ENCODE results near the gene LSM7.
"Not testable (repeated sequence)": the region's sequence is repeated elsewhere in the genome, so short reads cannot be mapped to it uniquely, and the experiment has no call there.

LSM7 gene

DNA sequence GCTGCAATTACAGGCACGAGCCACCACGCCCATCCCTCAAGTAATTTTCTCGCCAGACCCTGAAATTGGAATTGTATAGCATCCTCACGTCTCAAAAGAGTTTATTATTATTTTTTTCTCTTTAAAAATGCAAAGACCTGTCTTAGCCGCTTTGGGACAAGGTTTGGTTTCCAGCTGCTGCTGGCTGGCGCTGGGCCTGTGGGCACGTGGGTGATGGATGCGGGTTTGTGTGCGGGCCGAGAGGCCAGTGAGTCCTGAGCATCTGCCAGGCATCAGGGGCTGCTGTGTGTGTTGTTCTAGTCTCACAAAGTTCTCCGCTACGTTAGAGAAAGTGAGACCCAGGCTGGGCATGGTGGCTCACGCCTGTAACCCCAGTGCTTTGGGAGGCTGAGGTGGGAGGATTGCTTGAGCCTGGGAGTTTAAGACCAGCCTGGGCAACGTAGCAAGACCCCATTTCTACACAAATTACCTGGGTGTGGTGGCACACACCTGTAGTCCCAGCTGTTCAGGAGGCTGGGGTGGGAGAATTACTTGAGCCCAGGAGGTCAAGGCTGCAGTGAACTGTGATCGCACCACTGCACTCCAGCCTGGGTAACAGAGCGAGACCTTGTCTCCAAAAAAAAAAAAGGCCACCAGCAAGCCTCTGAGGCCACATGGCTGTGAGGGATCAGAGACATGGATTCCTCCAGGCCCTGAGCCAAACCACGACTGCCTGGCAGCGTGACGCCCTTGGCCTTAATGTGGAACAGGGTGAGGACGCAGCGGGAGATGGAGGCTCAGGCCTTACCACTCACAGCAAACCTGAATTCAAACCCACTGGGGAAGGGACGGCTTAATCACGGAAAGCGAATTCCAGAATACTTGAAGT lies 27.0 kb upstream of the LSM7 start:
- no peak for DNase-seq

DNA sequence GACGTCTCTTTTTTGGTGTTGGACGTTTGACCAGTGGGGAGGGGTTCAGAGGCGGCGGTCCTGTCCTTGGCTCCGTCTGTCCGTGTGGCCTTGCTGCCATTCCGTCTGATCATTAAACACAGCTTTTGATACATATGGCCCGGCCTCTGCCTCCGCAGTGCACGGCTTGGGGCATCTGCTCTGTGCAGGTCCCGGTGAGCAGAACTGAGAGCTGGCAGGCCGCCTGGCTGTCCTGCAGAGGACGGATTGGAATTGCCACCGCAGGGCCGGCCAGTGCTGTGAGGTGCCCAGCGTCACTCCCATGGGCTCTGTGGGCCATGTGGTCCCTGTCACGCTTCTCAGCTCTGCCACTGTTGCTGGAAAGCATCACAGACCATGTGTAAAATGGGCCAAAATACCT lies 26.3 kb upstream of the LSM7 start:
- no peak for DNase-seq

DNA sequence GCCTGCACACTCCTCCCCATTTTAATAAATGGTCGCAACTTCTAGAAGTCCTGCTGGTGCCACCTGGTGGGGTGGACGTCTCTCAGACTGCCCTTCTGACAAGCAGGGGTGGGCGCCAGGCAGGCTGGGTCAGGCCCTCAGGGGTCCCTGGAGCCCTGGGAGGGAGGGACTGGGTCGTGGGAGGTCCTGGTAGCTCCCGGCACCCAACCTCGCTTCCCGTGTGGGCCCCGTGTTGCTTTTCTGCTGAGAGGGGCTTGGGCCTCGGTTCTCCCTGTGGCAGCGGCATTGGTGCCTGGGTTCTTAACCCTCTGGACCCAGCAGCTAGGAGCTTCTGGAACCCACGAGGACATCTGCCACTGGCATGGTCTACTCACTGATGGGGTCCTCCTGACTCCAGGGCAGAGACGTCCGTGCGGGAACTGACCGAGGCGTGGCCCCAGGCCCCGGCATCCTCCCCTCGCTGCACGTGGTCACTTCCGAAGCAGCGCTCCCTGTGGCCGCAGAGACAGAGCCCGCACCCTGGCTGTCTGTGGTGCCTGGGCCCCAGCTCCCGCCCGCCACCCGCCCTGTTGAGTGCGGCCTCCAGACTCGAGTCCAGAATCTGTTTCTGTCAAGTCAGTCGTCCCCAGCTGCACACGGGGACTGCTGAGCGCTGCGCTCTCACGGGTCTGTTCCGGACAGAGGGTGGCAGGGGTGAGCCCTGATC lies 25.7 kb upstream of the LSM7 start:
- no peak for DNase-seq

DNA sequence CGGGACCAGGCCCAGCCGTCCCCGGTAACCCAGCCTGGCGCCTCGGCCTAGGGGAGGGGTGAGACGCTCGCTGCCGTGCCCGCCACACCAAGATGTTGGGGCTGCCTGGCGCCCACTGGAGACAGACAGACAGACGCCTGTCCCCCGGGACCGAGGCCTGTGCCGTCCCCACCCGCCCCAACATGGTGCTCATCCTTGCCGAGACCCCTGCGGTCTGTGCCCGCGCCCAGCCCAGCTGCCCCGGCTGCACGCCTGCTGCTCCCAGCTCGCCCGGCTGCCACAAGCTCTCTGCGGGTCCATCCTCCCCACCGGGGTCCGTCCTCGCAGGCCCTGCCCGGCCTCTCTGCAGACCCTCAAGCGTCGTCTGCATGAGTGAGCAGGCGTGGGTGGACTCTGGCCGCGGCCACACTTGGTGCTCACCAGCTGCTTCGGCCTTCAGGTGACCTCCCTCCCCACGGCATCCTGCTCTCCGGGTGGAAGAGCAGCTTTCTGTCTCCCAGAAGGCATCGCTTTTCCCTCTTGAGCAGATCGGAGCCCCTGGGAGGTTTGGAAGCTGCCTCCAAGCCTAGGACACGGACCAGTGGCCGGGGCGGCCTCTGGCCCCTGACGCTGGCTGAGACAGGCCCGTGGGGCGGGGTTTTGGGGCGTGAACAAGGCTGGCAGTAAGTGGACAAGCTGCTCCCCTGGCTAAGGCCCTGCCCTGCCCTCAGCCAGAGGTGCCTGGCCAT lies 24.9 kb upstream of the LSM7 start:
- no peak for DNase-seq

DNA sequence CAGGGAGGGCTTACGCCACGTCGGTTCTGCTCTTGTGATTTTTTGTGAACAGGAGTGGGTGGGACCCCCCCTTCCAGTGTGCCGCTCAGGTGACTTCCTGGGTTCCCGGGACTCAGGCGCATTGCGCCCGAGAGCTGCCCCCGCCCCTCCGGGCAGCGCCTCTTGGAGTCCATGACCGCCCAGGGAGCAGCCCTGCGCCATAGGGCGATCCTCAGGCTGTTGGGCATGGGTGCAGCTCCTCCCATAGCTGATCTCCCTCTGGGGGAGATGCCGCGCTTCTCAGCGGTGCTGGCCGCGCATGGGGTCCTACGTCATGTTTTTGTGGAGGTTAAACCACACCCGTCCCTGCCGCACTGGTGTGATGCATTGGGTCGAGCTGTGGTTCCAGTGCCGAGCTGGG lies 23.7 kb upstream of the LSM7 start:
- no peak for DNase-seq

DNA sequence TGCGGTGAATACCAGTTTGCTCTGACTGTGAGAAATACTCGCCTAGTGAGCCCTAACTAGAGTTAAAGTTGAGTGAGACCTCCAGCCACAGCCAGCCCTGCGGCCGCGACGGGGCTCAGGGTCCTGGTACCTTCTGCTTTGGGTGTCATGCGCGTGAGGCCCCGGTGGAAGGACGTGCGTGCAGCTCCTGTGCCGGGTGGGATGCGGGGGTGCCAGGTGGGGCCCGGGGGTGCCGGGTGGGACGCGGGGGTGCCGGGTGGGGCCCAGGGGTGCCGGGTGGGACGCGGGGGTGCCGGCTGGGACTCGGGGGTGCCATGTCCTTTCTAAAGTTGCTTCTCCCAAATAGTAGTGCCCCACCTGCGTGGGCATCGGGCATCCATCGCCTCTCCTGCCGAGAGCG lies 23.2 kb upstream of the LSM7 start:
- DNase-seq, result no peak

GRCh38 chr19:2350656-2351055 lies 22.3 kb upstream of the LSM7 start:
- no peak for DNase-seq

DNA sequence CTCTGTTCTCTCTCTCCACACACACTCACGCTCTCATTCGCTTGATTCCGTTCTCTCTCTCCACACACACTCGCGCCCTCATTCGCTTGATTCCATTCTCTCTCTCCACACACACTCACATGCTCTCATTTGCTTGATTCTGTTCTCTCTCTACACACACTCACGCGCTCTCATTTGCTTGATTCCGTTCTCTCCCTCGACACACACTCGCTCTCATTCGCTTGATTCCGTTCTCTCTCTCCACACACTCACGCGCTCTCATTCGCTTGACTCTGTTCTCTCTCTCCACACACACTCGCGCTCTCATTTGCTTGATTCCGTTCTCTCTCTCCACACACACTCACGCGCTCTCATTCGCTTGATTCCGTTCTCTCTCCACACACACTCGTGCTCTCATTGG lies 21.4 kb upstream of the LSM7 start:
- DNase-seq, result not testable (repeated sequence)

DNA sequence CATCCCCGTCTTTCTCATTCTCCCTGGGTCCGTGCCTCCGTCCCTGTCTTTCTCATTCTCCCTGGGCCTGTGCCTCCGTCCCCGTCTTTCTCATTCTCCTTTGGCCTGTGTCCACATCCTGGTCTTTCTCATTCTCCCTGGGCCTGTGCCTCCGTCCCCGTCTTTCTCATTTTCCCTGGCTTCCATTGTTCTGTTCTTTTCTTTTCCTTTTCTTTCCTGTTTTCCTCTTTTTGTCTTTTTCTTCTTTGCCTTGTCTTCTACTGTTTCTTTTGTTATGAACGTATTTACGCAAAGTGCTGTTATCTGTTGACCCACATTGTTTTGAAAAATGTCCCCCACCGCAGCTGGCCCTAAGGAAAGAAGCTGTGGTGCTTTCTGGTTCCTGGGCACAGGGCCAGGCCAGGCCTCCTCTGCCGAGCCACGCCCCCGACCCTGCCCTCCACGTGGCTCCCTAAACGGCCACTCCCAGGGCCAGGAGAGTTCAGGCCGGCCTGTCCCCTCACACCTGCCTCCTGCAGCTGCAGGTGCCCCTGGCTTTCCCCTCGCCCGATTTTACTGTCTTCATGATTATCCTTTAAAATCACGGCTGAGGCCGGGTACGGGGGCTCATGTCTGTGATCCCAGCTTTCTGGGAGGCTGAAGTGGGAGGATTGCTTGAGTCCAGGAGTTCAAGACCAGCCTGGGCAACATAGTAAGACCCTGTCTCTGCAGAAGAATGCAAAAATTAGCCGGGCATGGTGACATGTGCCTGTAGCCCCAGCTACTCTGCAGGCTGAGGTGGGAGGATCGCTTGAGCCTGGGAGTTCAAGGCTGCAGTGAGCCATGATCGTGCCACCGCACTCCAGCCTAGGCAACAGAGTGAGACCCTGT lies 17.6 kb upstream of the LSM7 start:
- DNase-seq, result no peak

- no peak for DNase-seq
Observed at GRCh38 chr19:2345076-2345475, 16.7 kb upstream of the LSM7 start.

- DNase-seq, result no peak
Observed at GRCh38 chr19:2344381-2344870, 16.0 kb upstream of the LSM7 start.

GRCh38 chr19:2343289-2343982 lies 15.1 kb upstream of the LSM7 start:
- DNase-seq, result no peak

GRCh38 chr19:2342656-2343288 lies 14.4 kb upstream of the LSM7 start:
- DNase-seq, result no peak

DNA sequence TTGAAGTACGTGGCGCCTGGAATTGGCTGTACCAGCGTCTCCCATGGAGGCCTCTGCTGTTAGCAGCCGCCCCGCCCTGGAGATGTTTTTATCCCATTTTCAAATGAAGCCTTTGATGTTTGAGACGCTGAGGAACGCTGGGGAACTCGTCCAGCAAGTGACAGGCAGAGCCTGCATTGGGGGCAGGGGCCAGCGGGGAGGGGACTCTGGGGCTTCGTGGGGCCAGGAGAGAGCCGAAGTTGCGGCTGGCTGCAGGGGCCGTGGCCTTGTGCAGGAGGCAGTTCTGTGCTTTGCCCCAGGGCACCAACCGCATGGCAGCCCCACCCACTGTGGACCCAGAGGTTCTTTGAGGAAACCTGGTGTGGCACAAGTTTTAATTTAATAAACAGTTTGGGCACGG lies 13.6 kb upstream of the LSM7 start:
- no peak for DNase-seq

- DNase-seq, result no peak
Observed at GRCh38 chr19:2341244-2341751, 12.9 kb upstream of the LSM7 start.

DNA sequence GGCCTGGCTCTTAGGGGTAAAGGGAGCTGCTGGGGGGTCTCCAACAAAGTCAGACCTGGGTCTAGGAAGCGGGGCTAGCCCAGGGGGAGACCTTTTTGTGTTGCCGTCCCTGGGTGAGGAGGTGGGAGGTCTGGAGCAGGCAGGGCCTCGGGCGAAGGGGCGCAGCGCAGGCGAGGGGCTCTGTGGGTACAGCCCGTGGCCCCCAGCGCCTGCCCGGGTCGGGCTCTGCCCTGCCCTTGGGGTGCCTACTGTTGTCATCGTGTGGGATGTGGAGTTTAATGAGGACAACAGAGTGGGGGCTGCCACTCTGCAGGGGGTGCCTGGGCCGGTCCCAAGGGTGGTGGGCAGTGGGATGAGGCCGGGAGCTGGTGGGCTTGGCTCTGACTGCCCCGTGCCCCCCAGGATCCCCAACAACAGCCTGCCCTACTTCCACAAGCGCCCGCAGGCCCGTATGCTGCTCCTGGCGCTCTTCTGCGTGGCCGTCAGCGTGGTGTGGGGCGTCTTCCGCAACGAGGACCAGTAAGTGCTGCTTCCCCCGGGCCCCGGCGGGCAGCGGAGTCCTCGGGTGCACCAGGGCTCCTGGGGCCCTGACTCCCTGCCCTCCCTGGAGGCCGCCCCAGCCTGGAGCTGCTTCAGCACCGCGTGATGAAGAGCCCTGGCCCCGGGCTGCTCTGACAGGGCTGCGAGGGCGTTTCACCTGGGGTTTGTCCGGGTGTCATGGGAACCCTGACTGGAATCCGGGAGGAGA lies 12.3 kb upstream of the LSM7 start:
- no peak for DNase-seq

GRCh38 chr19:2339644-2340310 lies 11.4 kb upstream of the LSM7 start:
- no peak for DNase-seq

- no peak for DNase-seq
Observed at GRCh38 chr19:2338751-2339643, 10.6 kb upstream of the LSM7 start.
